DMS53 (cell line): ENCODE measurements around the gene TRIM37.

Source experiments
- DNase-seq: peaks from one replicate; lab custom pipeline; 2025; lab: John Stamatoyannopoulos, UW

TRIM37 gene

GRCh38 chr17:58932956-58933355, 173.7 kb downstream of the TRIM37 start:
- peak; percentile 5 for DNase-seq
